Astrocyte (in vitro differentiated cells and primary cell): ENCODE data around the gene ZCCHC18. TPM values are rescaled to one million over a fixed set of nuclear protein-coding genes. Genes with fewer than 3 reads are reported as not detected.

Source experiments
- DNase-seq: peaks from one replicate; pipeline ENCODE4 v3.0.0-alpha.2; 2010; ENCODE audit warnings: low read depth
- FAIRE-seq: peaks from 2 replicates; lab custom pipeline; 2011; peaks lifted over from hg19 to GRCh38; lab: Jason Lieb, UNC
- H2AFZ ChIP-seq: 2 replicates; pipeline ENCODE4 v1.6.0; 2012; ENCODE audit warnings: low read depth, low read length, inconsistent platforms
- H3K27ac ChIP-seq: 2 replicates; pipeline ENCODE4 v1.5.1; 2011; ENCODE audit warnings: low read depth, low read length, inconsistent platforms
- H3K27me3 ChIP-seq: 2 replicates; pipeline ENCODE4 v1.6.0; 2011; ENCODE audit warnings: low read length, inconsistent platforms; ENCODE audit not compliant: insufficient read depth
- H3K36me3 ChIP-seq: 2 replicates; pipeline ENCODE4 v1.5.1; 2011; ENCODE audit warnings: low read length, inconsistent platforms; ENCODE audit not compliant: insufficient read depth
- H3K4me1 ChIP-seq: 2 replicates; pipeline ENCODE4 v1.5.1; 2011; ENCODE audit warnings: low read length, inconsistent platforms; ENCODE audit not compliant: insufficient read depth
- H3K4me2 ChIP-seq: 2 replicates; pipeline ENCODE4 v1.6.0; 2012; ENCODE audit warnings: low read length, inconsistent platforms
- H3K4me3 ChIP-seq: 2 replicates; pipeline ENCODE4 v1.5.1; 2011; ENCODE audit warnings: low read depth, mild to moderate bottlenecking, low read length, inconsistent platforms; ENCODE audit not compliant: insufficient read depth
- H3K79me2 ChIP-seq: 2 replicates; pipeline ENCODE4 v1.6.0; 2012; ENCODE audit warnings: mild to moderate bottlenecking, low read length, inconsistent platforms; ENCODE audit not compliant: insufficient read depth
- H3K9ac ChIP-seq: 2 replicates; pipeline ENCODE4 v1.6.0; 2012; ENCODE audit warnings: mild to moderate bottlenecking, low read length, inconsistent platforms
- H3K9me3 ChIP-seq: 2 replicates; pipeline ENCODE4 v1.5.1; 2012; ENCODE audit warnings: low read depth, mild to moderate bottlenecking, low read length, inconsistent platforms; ENCODE audit not compliant: insufficient read depth
- H4K20me1 ChIP-seq: 2 replicates; pipeline ENCODE4 v1.6.0; 2012; ENCODE audit warnings: low read length, inconsistent platforms; ENCODE audit not compliant: insufficient read depth
- H3K27ac Mint-ChIP-seq: one replicate; pipeline ENCODE4 v1.8.0; 2021; ENCODE audit warnings: mild to moderate bottlenecking, mixed read lengths; ENCODE audit not compliant: unreplicated experiment
- H3K27me3 Mint-ChIP-seq: one replicate; pipeline ENCODE4 v1.8.0; 2021; ENCODE audit warnings: low read depth, mixed read lengths; ENCODE audit not compliant: unreplicated experiment
- H3K36me3 Mint-ChIP-seq: one replicate; pipeline ENCODE4 v1.8.0; 2021; ENCODE audit warnings: low read depth, mixed read lengths; ENCODE audit not compliant: unreplicated experiment
- H3K4me1 Mint-ChIP-seq: one replicate; pipeline ENCODE4 v1.8.0; 2021; ENCODE audit warnings: low read depth, mixed read lengths; ENCODE audit not compliant: unreplicated experiment
- H3K4me3 Mint-ChIP-seq: one replicate; pipeline ENCODE4 v1.8.0; 2021; ENCODE audit warnings: mild to moderate bottlenecking, moderate library complexity, mixed read lengths; ENCODE audit not compliant: unreplicated experiment
- H3K9me3 Mint-ChIP-seq: one replicate; pipeline ENCODE4 v1.8.0; 2021; ENCODE audit warnings: mild to moderate bottlenecking, mixed read lengths; ENCODE audit not compliant: unreplicated experiment
- EZH2 ChIP-seq: IDR thresholded peaks from 2 replicates; pipeline ENCODE4 v1.6.1; 2012; ENCODE audit warnings: mild to moderate bottlenecking, low read length, inconsistent platforms; ENCODE audit not compliant: insufficient read depth
- total RNA-seq: library from RNA; stranded (reverse); gene quantifications from 2 replicates; pipeline ENCODE4 v1.2.1, GENCODE V29; 2021
- TF ChIP-seq, protein P1 (sequence below): IDR thresholded peaks from 2 replicates; pipeline ENCODE4 v1.5.1; 2011; ENCODE audit warnings: low read depth, mild to moderate bottlenecking, inconsistent platforms, low read length, moderate library complexity; ENCODE audit not compliant: insufficient read depth

The ZCCHC18 gene
- total RNA-seq, 1 donor from 2014 or later, result 0.98 TPM

DNA sequence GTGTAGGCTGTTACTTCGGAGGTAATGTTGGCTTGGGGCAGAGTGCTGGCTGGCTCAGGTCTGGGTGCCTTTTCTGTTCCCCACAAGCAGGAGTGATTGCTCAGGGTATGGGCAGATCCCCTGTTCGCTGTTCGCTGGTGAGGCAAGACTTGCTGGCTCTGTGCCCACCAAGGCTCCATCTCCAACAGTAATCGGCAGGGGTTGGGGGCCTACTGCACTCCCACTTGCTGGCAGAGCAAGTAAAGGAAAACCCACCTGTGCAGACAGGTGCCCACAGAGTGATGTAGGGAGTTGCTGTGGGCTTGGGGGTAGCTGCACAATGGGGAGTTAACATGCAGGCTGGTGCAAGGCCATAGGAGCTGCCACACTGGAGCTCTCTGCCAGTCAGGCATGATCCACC, 28.3 kb upstream of the ZCCHC18 start:
- no peak for DNase-seq

DNA sequence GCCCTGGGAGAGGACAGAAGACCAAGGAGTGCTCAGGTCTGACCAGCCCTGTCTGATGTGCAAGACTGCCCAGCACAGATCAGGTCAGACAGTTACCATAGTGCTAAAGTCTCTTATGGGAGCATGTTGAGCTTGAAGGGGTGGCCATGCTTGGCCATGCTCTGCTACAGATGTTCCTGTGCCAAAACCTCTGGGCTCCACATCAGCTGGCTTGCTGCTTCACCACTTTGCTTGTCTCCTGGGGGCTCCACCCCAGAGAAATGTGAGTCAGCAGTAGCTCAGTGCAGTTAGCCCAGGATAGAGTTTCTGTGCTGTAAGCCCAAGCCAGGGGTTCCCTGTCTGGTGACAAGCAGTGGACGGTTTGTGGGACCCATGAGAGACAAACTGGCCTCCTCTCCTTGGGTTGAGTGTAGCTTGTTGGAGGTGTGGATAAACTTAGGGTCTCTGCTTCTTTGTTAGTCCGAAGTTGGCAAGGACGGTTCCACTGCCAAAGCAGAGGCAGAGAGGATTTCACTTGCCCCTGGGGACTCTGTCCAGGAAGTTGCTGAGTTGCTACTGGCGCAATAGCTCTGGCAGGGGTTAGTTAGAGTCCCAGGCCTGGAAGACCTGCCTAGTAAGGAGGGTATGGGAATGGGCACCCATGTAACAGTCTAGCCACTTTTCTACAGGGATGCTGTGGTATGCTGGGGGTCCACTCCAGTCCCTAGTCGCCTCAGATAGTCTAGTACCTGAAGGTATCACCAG, 27.6 kb upstream of the ZCCHC18 start:
- Mint-ChIP-seq H3K36me3 (no peaks in the 10 kb centered on the region), H3K4me1 (no peaks in the 10 kb centered on the region), H3K27me3 (peaks cover 11% of the 10 kb centered on the region), H3K27ac (no peak overlapping the region), H3K9me3 (no peaks in the 10 kb centered on the region), H3K4me3 (no peak overlapping the region)
- H3K79me2 ChIP-seq, result no peaks in the 10 kb centered on the region
- no peak overlapping the region for H3K9ac ChIP-seq
- FAIRE-seq (no peak), DNase-seq (no peak)
- no peak overlapping the region for H3K4me3 ChIP-seq
- no peak for TF ChIP-seq EZH2
- TF ChIP-seq, protein P1, sequence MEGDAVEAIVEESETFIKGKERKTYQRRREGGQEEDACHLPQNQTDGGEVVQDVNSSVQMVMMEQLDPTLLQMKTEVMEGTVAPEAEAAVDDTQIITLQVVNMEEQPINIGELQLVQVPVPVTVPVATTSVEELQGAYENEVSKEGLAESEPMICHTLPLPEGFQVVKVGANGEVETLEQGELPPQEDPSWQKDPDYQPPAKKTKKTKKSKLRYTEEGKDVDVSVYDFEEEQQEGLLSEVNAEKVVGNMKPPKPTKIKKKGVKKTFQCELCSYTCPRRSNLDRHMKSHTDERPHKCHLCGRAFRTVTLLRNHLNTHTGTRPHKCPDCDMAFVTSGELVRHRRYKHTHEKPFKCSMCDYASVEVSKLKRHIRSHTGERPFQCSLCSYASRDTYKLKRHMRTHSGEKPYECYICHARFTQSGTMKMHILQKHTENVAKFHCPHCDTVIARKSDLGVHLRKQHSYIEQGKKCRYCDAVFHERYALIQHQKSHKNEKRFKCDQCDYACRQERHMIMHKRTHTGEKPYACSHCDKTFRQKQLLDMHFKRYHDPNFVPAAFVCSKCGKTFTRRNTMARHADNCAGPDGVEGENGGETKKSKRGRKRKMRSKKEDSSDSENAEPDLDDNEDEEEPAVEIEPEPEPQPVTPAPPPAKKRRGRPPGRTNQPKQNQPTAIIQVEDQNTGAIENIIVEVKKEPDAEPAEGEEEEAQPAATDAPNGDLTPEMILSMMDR, result no peak
- H3K27ac ChIP-seq, result no peak overlapping the region
- H3K4me2 ChIP-seq, result no peak overlapping the region
- H2AFZ ChIP-seq, result no peak overlapping the region
- no peaks in the 10 kb centered on the region for H3K27me3 ChIP-seq
- H3K9me3 ChIP-seq, result no peaks in the 10 kb centered on the region
- H3K36me3 ChIP-seq, result no peaks in the 10 kb centered on the region
- no peaks in the 10 kb centered on the region for H3K4me1 ChIP-seq
- no peaks in the 10 kb centered on the region for H4K20me1 ChIP-seq

More for the DNA sequence above, 28.3 kb upstream of the ZCCHC18 start:
- H2AFZ ChIP-seq, result no peak overlapping the region
- no peaks in the 10 kb centered on the region for H3K36me3 ChIP-seq
- no peaks in the 10 kb centered on the region for H4K20me1 ChIP-seq
- no peak overlapping the region for H3K9ac ChIP-seq
- Mint-ChIP-seq H3K27ac (no peak overlapping the region), H3K27me3 (peaks cover 11% of the 10 kb centered on the region), H3K9me3 (no peaks in the 10 kb centered on the region), H3K36me3 (no peaks in the 10 kb centered on the region), H3K4me3 (no peak overlapping the region), H3K4me1 (no peaks in the 10 kb centered on the region)
- TF ChIP-seq EZH2, result no peak
- TF ChIP-seq, protein P1, result no peak
- FAIRE-seq, result no peak
- no peaks in the 10 kb centered on the region for H3K79me2 ChIP-seq
- no peaks in the 10 kb centered on the region for H3K9me3 ChIP-seq
- H3K4me3 ChIP-seq, result no peak overlapping the region
- no peak overlapping the region for H3K27ac ChIP-seq
- no peaks in the 10 kb centered on the region for H3K4me1 ChIP-seq
- no peaks in the 10 kb centered on the region for H3K27me3 ChIP-seq
- no peak overlapping the region for H3K4me2 ChIP-seq

DNA sequence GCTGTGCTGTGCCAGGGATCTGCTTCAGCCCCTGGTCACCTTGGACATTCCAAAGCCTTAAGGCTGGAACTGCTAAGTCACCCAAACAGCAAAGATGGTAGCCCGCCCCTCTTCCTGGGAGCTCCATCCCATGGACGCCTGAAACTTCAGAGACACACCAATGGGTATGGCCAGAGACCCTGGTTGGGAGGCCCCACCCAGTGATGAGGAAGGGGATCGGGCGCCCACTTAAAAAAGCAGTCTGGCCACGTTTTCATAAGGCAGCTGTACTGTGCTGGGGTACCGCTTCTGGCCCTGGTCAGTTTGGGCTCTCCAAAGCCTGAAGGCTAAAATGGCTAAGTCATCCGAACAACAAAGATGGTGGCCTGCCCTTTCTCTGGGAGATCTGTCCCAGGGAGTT, 26.8 kb upstream of the ZCCHC18 start:
- no peak for FAIRE-seq
- H3K4me3 Mint-ChIP-seq, result no peak overlapping the region
- DNase-seq, result no peak

More for the DNA sequence above, 26.8 kb upstream of the ZCCHC18 start:
- Mint-ChIP-seq H3K27me3 (peaks cover 11% of the 10 kb centered on the region), H3K4me1 (no peaks in the 10 kb centered on the region), H3K27ac (no peak overlapping the region), H3K9me3 (no peaks in the 10 kb centered on the region), H3K36me3 (no peaks in the 10 kb centered on the region)
- no peak overlapping the region for H3K4me3 ChIP-seq
- H4K20me1 ChIP-seq, result no peaks in the 10 kb centered on the region
- H3K9me3 ChIP-seq, result no peaks in the 10 kb centered on the region
- no peak overlapping the region for H3K4me2 ChIP-seq
- no peaks in the 10 kb centered on the region for H3K27me3 ChIP-seq
- no peak overlapping the region for H2AFZ ChIP-seq
- H3K9ac ChIP-seq, result no peak overlapping the region
- H3K27ac ChIP-seq, result no peak overlapping the region
- H3K4me1 ChIP-seq, result no peaks in the 10 kb centered on the region
- TF ChIP-seq, protein P1, result no peak
- no peak for TF ChIP-seq EZH2
- H3K79me2 ChIP-seq, result no peaks in the 10 kb centered on the region
- H3K36me3 ChIP-seq, result no peaks in the 10 kb centered on the region
